BJ (cell line): Measurements from ENCODE around the gene BUD23. TPM values are rescaled to one million over a fixed set of nuclear protein-coding genes. Genes with fewer than 3 reads are reported as not detected.

ENCODE experiments used
- polyA plus RNA-seq: library from polyadenylated mRNA; depleted of rRNA; stranded (reverse); fragments of >200 nt; gene quantifications from 2 replicates; pipeline ENCODE4 v1.2.3, GENCODE V29; 2011; rRNA removed
- small RNA-seq: library from RNA; depleted of rRNA; stranded (forward); fragments of <200 nt; gene quantifications from one replicate; pipeline ENCODE3, GENCODE V24; 2012; ENCODE audit warnings: low replicate concordance, low read depth; ENCODE audit not compliant: insufficient read length

The BUD23 gene
- polyA plus RNA-seq, 1 experiment = 69.8 TPM

Small RNAs within 50 kb of the gene (small RNA-seq; reads per million reads assigned to genes)
- gene MIR4284 (not detected), gene RN7SL265P (not detected)

Other genes with a start within 250 kb of the BUD23 start
- gene FZD9, start 249.8 kb upstream of the BUD23 start, polyA plus RNA-seq = 0.33 and 0.38 TPM in 2 replicates
- 12.4 and 18.8 TPM in 2 replicates for gene BAZ1B, start 161.3 kb upstream of the BUD23 start, polyA plus RNA-seq
- gene BCL7B, start 125.9 kb upstream of the BUD23 start, polyA plus RNA-seq = 65.2 and 89.6 TPM in 2 replicates
- 40.6 and 63.7 TPM in 2 replicates for gene TBL2, start 105.0 kb upstream of the BUD23 start, polyA plus RNA-seq
- not detected in 2 replicates for gene MLXIPL, start 59.1 kb upstream of the BUD23 start, polyA plus RNA-seq
- gene VPS37D, start 15.8 kb upstream of the BUD23 start, polyA plus RNA-seq = 2.2 and 3.3 TPM in 2 replicates
- 6.4 and 6.9 TPM in 2 replicates for gene DNAJC30, start 144 bp upstream of the BUD23 start, polyA plus RNA-seq
- gene STX1A, start 36.1 kb downstream of the BUD23 start, polyA plus RNA-seq = 10.7 and 12.2 TPM in 2 replicates
- gene ABHD11, start 55.2 kb downstream of the BUD23 start, polyA plus RNA-seq = 11.6 and 16.9 TPM in 2 replicates
- not detected in 2 replicates for gene CLDN3, start 86.7 kb downstream of the BUD23 start, polyA plus RNA-seq
- gene CLDN4, start 147.4 kb downstream of the BUD23 start, polyA plus RNA-seq = 0.07 and 0.18 TPM in 2 replicates
- 1.1 and 1.5 TPM in 2 replicates for gene METTL27, start 158.9 kb downstream of the BUD23 start, polyA plus RNA-seq
- not detected in 2 replicates for gene TMEM270, start 177.6 kb downstream of the BUD23 start, polyA plus RNA-seq